Measurements from ENCODE around the gene ACVRL1. TPM values are rescaled to one million over a fixed set of nuclear protein-coding genes. Genes with fewer than 3 reads are reported as not detected.

ACVRL1 gene
- total and polyA plus RNA-seq, 10 of the 15 experiments (the other 5 are each of a cell fraction or from before 2014, with no cell fraction given) = not detected

DNA sequence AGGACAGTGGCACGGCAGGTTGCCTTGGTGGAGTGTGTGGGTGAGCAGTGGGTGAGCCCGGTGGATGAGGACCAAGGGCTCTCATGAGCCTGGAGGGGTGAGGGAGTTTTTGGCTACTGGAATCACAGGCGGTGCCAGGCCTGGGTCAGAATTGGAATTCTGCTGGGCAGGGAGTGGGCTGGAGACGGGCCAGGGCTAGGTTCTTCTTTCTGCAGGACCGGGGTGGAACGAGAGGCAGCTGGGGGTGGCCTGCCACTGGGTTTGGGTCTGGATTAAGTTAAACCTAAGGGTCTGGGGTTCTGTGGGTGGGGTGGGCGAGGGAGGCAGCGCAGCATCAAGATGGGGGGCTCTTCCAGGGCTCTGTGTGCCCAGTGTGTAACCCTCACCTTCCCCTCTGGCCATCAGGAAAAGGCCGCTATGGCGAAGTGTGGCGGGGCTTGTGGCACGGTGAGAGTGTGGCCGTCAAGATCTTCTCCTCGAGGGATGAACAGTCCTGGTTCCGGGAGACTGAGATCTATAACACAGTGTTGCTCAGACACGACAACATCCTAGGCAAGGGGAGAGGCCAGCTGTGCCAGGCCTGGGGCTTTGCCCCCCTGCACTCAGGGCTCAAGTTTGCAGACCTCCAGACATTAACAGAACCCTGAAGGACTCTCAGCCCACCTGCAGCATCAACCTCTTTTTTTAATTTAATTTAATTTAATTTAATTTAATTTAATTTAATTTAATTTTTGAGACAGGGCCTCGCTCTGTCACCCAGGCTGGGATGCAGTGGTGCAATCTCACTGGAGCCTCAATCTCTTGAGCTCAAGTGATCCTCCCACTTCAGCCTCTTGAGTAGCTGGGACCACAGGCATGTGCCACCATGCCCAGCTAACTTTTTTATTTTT is 7.0 kb downstream of the ACVRL1 start:
- no peak for FAIRE-seq

More for the DNA sequence above, 7.0 kb downstream of the ACVRL1 start:
- intact Hi-C loops (cut with micrococcal nuclease; ENCODE audit: unreplicated experiment) = no loop called here
- Histone ChIP-seq H3K9me3 (replicated peaks; ENCODE audit: control insufficient read depth, insufficient read depth, low read length) (no peaks in the 10 kb centered on the region), H3K36me3 (ENCODE audit: control insufficient read depth in 2 of 2, insufficient read depth in 2 of 2, low read length in 1 of 2) (no peaks in the 10 kb centered on the region), H3K4me2 (ENCODE audit: control insufficient read depth, insufficient read depth) (no peak overlapping the region), H3K4me1 (ENCODE audit: control insufficient read depth, insufficient read depth, low read length) (peaks cover 14% of the 10 kb centered on the region), H3K27ac (ENCODE audit: control insufficient read depth, insufficient read depth) (no peak overlapping the region), H3K9ac (ENCODE audit: control insufficient read depth, insufficient read depth, low read length) (no peak overlapping the region), H3K4me3 (no peak overlapping the region), H3K79me2 (ENCODE audit: control insufficient read depth, insufficient read depth, low read length) (no peaks in the 10 kb centered on the region), H4K20me1 (ENCODE audit: control insufficient read depth, insufficient read depth) (no peaks in the 10 kb centered on the region), H3K27me3 (replicated peaks in 1 of 2; ENCODE audit: control insufficient read depth in 2 of 2, insufficient read depth in 2 of 2, low read length in 1 of 2) (peaks cover 1 to 4% of the 10 kb centered on the region in 2 experiments; a peak in 3 of 4 replicates), H2AFZ (ENCODE audit: control insufficient read depth, low read depth, low read length) (no peak overlapping the region)
- in situ Hi-C loops (cut with MboI) = no loop called here
- RAD21 ChIA-PET (ENCODE audit: unreplicated experiment) = interaction anchor here (0.6 kb wide), 1 partner anchor 97 kb away, joined by 3 read pairs; no protein-coding TSS in a partner anchor
- TF ChIP-seq EP300 (IDR thresholded peaks at IDR 0.05; ENCODE audit: borderline replicate concordance in 1 of 2, control insufficient read depth in 1 of 2, low read depth in 2 of 2, low read length in 2 of 2) = no peak
- TF ChIP-seq KAT2A (conservative IDR thresholded peaks at IDR 0.05; ENCODE audit: control insufficient read depth, low read depth, low read length) = no peak
- no peak for TF ChIP-seq ZNF217 (IDR thresholded peaks at IDR 0.05)
- no peak for TF ChIP-seq RCOR1 (conservative IDR thresholded peaks at IDR 0.05; ENCODE audit: low read depth, low read length)
- no peak for TF ChIP-seq YY1 (IDR thresholded peaks at IDR 0.05; ENCODE audit: low read depth, low read length)
- TF ChIP-seq GATAD2B (conservative IDR thresholded peaks at IDR 0.05; ENCODE audit: low read depth) = no peak
- no peak for TF ChIP-seq NR2F1 (conservative IDR thresholded peaks at IDR 0.05)
- no peak for TF ChIP-seq RELA (IDR thresholded peaks at IDR 0.05; ENCODE audit: borderline replicate concordance, partially characterized antibody)
- no peak for TF ChIP-seq CTCF (IDR thresholded peaks at IDR 0.05 in 2 of 3, conservative IDR thresholded peaks at IDR 0.05 in 1 of 3; ENCODE audit: control insufficient read depth in 2 of 3, extremely low read depth in 1 of 3, insufficient read depth in 1 of 3, low read depth in 3 of 3, low read length in 3 of 3)
- no peak for TF ChIP-seq JUND (IDR thresholded peaks at IDR 0.05; ENCODE audit: low read depth, low read length)
- no peak for TF ChIP-seq FOS (IDR thresholded peaks at IDR 0.05; ENCODE audit: borderline replicate concordance, extremely low read depth, insufficient read length)
- 37% methylated on average over 16 of the region's 17 CpGs for WGBS (ENCODE audit: insufficient coverage, insufficient replicate concordance, low lambda C conversion rate, missing lambda C conversion rate)
- POLR2A ChIA-PET = no interaction called here
- ATAC-seq (no peak), DNase-seq (ENCODE audit: low read depth, low spot score) (no peak)
- no TSS peak for BruUV-seq (replicated peaks)
- SMC1A ChIA-PET (ENCODE audit: uncharacterized antibody, unreplicated experiment) = interaction anchor here (1.2 kb wide), 1 partner anchor 63 kb away, joined by 3 read pairs; no protein-coding TSS in a partner anchor
- CTCF ChIA-PET = interaction anchor here (1.3 kb wide), 1 partner anchor 67 kb away, joined by 3 read pairs; no protein-coding TSS in a partner anchor

Measured in GM12878 (cell line).